H1 (cell line): ENCODE measurements around the gene CHST8. TPM values are rescaled to one million over a fixed set of nuclear protein-coding genes. Genes with fewer than 3 reads are reported as not detected.

Source experiments
- CHD2 ChIP-seq: IDR thresholded peaks from 2 replicates; pipeline ENCODE4 v1.6.1; 2012; ENCODE audit warnings: low read length, improper control_type of control experiment
- CHD7 ChIP-seq: fragments of 300-600 bp; sonication (generic); IDR thresholded peaks from 2 replicates; pipeline ENCODE4 v1.7.1; 2012; ENCODE audit warnings: low read length, moderate library complexity, mild to moderate bottlenecking, inconsistent platforms; ENCODE audit not compliant: insufficient replicate concordance
- CTCF ChIP-seq, 3 experiments: IDR thresholded peaks; 1 replicate in 2 of 3; 2 replicates in 1 of 3; pipeline versions ENCODE4 v1.5.1 to v1.6.1; 2011; ENCODE audit warnings: low read length in 3 of 3, mild to moderate bottlenecking in 3 of 3, inconsistent platforms in 2 of 3, low read depth in 1 of 3, moderate library complexity in 1 of 3; ENCODE audit not compliant: insufficient read depth in 1 of 3; ENCODE audit errors: control extremely low read depth in 1 of 3
- HDAC2 ChIP-seq, 2 experiments: fragments of 300-600 bp in 1 of 2; sonication (generic) in 1 of 2; IDR thresholded peaks; 2 replicates each; pipeline ENCODE4 v1.6.1; 2011 to 2012; ENCODE audit warnings: low read depth in 2 of 2, low read length in 2 of 2, mild to moderate bottlenecking in 2 of 2, moderate library complexity in 2 of 2, borderline replicate concordance in 1 of 2, inconsistent platforms in 1 of 2
- NANOG ChIP-seq: IDR thresholded peaks from 2 replicates; pipeline ENCODE4 v1.6.1; 2011; ENCODE audit warnings: low read length, low read depth, mild to moderate bottlenecking, inconsistent platforms; ENCODE audit not compliant: insufficient read depth, poor library complexity, severe bottlenecking
- NRF1 ChIP-seq: IDR thresholded peaks from 2 replicates; pipeline ENCODE4 v1.6.1; 2011; ENCODE audit warnings: mild to moderate bottlenecking, low read depth, low read length, improper control_type of control experiment
- polyA plus RNA-seq, 7 experiments: library from polyadenylated mRNA; depleted of rRNA in 3 of 7; stranded (reverse) in 5 of 7; unstranded in 2 of 7; fragments of >200 nt in 5 of 7; fragments of 200-250 nt in 2 of 7; gene quantifications; 1 replicate in 5 of 7; 2 replicates in 1 of 7; 4 replicates in 1 of 7; pipeline versions ENCODE4 v1.2.1 to v1.2.3, GENCODE V29; 2011 to 2013; ENCODE audit warnings: missing spikeins in 2 of 7, mixed read lengths in 2 of 7
- total RNA-seq: library from RNA; stranded (reverse); fragmentation: NEBNext Ultra II Directional; extraction: Animal tissue kit (Norgen Biotek cat#: 25700); gene quantifications from 2 replicates; pipeline ENCODE4 v1.2.1, GENCODE V29; 2021

Gene CHST8
- total and polyA plus RNA-seq, 2 of the 8 experiments (the other 6 are each of a cell fraction or from before 2014, with no cell fraction given) = 10.8 to 28.2 TPM

GRCh38 chr19:33582914-33583313, 38.8 kb upstream of the CHST8 start (continued):
- TF ChIP-seq CHD7 (no peak), CTCF (IDR thresholded peaks at IDR 0.05; ENCODE audit: control extremely low read depth in 1 of 3, insufficient read depth in 1 of 3, low read depth in 1 of 3, low read length in 3 of 3) (no peak), CHD2 (no peak), HDAC2 (IDR thresholded peaks at IDR 0.05; ENCODE audit: borderline replicate concordance in 1 of 2, low read depth in 2 of 2, low read length in 2 of 2) (no peak), NANOG (no peak), NRF1 (no peak)
